Suppressor macrophage (primary cell): ENCODE data around the gene CABP7.

Source experiments
- DNase-seq, 4 experiments: peaks; one replicate each; pipeline ENCODE4 v3.0.0-alpha.2; 2020 to 2022
- total RNA-seq, 17 experiments: gene quantifications; one replicate each; lab custom pipeline; 2026; ENCODE audit warnings: mixed read lengths in 6 of 17, inconsistent platforms in 3 of 17; lab: John Stamatoyannopoulos, UW

The CABP7 gene
- total RNA-seq = 0 to 1.3 (median 0) reads per million in 17 experiments

GRCh38 chr22:29719899-29720645, at the start of gene CABP7:
Gene CABP7 (plus strand): TSS chr22:29720003. CDS start chr22:29720425, 422 bp downstream.
- DNase-seq = peak in 2 of 4 experiments; percentile 25 to 50

GRCh38 chr22:29670626-29671025, 49.2 kb upstream of the CABP7 start:
- no peak for DNase-seq

- DNase-seq = no peak
Observed at GRCh38 chr22:29673361-29674066, 46.3 kb upstream of the CABP7 start.

GRCh38 chr22:29674121-29674520, 45.7 kb upstream of the CABP7 start:
- DNase-seq = no peak

GRCh38 chr22:29679316-29679715, 40.5 kb upstream of the CABP7 start:
- no peak for DNase-seq

GRCh38 chr22:29683536-29683935, 36.3 kb upstream of the CABP7 start:
- no peak for DNase-seq

- DNase-seq = no peak
Observed at GRCh38 chr22:29684244-29684643, 35.6 kb upstream of the CABP7 start.

GRCh38 chr22:29689206-29689879, 30.5 kb upstream of the CABP7 start:
- no peak for DNase-seq

GRCh38 chr22:29689880-29690213, 30.0 kb upstream of the CABP7 start:
- peak; percentile 37 to 66 (median 52) for DNase-seq

GRCh38 chr22:29690476-29690875, 29.3 kb upstream of the CABP7 start:
- DNase-seq = no peak

- DNase-seq = no peak
Observed at GRCh38 chr22:29691636-29692326, 28.0 kb upstream of the CABP7 start.

GRCh38 chr22:29692327-29692640, 27.5 kb upstream of the CABP7 start:
- no peak for DNase-seq

GRCh38 chr22:29693161-29693560, 26.6 kb upstream of the CABP7 start:
- DNase-seq = no peak

- no peak for DNase-seq
Observed at GRCh38 chr22:29693671-29694070, 26.1 kb upstream of the CABP7 start.

- no peak for DNase-seq
Observed at GRCh38 chr22:29695129-29695926, 24.5 kb upstream of the CABP7 start.

- DNase-seq = no peak
Observed at GRCh38 chr22:29697853-29698598, 21.8 kb upstream of the CABP7 start.

GRCh38 chr22:29700206-29700899, 19.4 kb upstream of the CABP7 start:
- DNase-seq = no peak

GRCh38 chr22:29700900-29701154, 19.0 kb upstream of the CABP7 start:
- no peak for DNase-seq

- no peak for DNase-seq
Observed at GRCh38 chr22:29701155-29701999, 18.4 kb upstream of the CABP7 start.
